ENCODE results near the gene PHKG2.

PHKG2 gene

GRCh38 chr16:30777591-30778297, 29.5 kb downstream of the PHKG2 start:
- H4K20me1 ChIP-seq (ENCODE audit: insufficient read depth, low read length, poor library complexity, severe bottlenecking): no peaks in the 10 kb centered on the region
- H3K9me3 ChIP-seq (ENCODE audit: insufficient read depth, low read depth, low read length): no peaks in the 10 kb centered on the region
- H3K4me1 ChIP-seq (ENCODE audit: insufficient read depth, low read length, poor library complexity, severe bottlenecking): no peaks in the 10 kb centered on the region
- TF ChIP-seq EZH2phosphoT487 (IDR thresholded peaks at IDR 0.05; ENCODE audit: borderline replicate concordance): no peak
- TF ChIP-seq CTCF (conservative IDR thresholded peaks at IDR 0.05; ENCODE audit: low read length): no peak
- H3K4me3 ChIP-seq (ENCODE audit: low read length, poor library complexity, severe bottlenecking): no peak overlapping the region
- no peaks in the 10 kb centered on the region for H3K9me2 ChIP-seq (replicated peaks; ENCODE audit: low read depth, low read length)
- H3K79me2 ChIP-seq (ENCODE audit: insufficient read depth, low read length): no peaks in the 10 kb centered on the region
- H3K36me3 ChIP-seq (ENCODE audit: insufficient read depth, low read length): peaks cover 21% of the 10 kb centered on the region; the same call in 1 of the 2 replicates
- no peak overlapping the region for H2AFZ ChIP-seq (ENCODE audit: low read length)
- H3K27me3 ChIP-seq (ENCODE audit: insufficient read depth, low read length, poor library complexity, severe bottlenecking): no peaks in the 10 kb centered on the region
- H3K9ac ChIP-seq (ENCODE audit: low read depth, low read length, poor library complexity, severe bottlenecking): no peak overlapping the region
- no peaks in the 10 kb centered on the region for H3F3A ChIP-seq (ENCODE audit: low read depth)
- H3K4me2 ChIP-seq (ENCODE audit: low read depth, low read length, poor library complexity, severe bottlenecking): no peak overlapping the region

GRCh38 chr16:30778549-30779244, 30.5 kb downstream of the PHKG2 start:
- Histone ChIP-seq H3K27me3 (ENCODE audit: insufficient read depth, low read length, poor library complexity, severe bottlenecking) (no peaks in the 10 kb centered on the region), H3K79me2 (ENCODE audit: insufficient read depth, low read length) (no peaks in the 10 kb centered on the region), H3K4me2 (ENCODE audit: low read depth, low read length, poor library complexity, severe bottlenecking) (no peak overlapping the region), H4K20me1 (ENCODE audit: insufficient read depth, low read length, poor library complexity, severe bottlenecking) (no peaks in the 10 kb centered on the region), H3F3A (ENCODE audit: low read depth) (no peaks in the 10 kb centered on the region), H3K4me1 (ENCODE audit: insufficient read depth, low read length, poor library complexity, severe bottlenecking) (no peaks in the 10 kb centered on the region), H3K9me3 (ENCODE audit: insufficient read depth, low read depth, low read length) (no peaks in the 10 kb centered on the region), H2AFZ (ENCODE audit: low read length) (no peak overlapping the region), H3K36me3 (ENCODE audit: insufficient read depth, low read length) (peaks cover 23% of the 10 kb centered on the region; the same call in 1 of the 2 replicates), H3K9me2 (replicated peaks; ENCODE audit: low read depth, low read length) (no peaks in the 10 kb centered on the region), H3K9ac (ENCODE audit: low read depth, low read length, poor library complexity, severe bottlenecking) (no peak overlapping the region), H3K4me3 (ENCODE audit: low read length, poor library complexity, severe bottlenecking) (no peak overlapping the region)
- TF ChIP-seq CTCF (conservative IDR thresholded peaks at IDR 0.05; ENCODE audit: low read length) (no peak), EZH2phosphoT487 (IDR thresholded peaks at IDR 0.05; ENCODE audit: borderline replicate concordance) (no peak)

- Histone ChIP-seq H3K9me3 (ENCODE audit: insufficient read depth, low read depth, low read length) (no peaks in the 10 kb centered on the region), H3F3A (ENCODE audit: low read depth) (no peaks in the 10 kb centered on the region), H4K20me1 (ENCODE audit: insufficient read depth, low read length, poor library complexity, severe bottlenecking) (no peaks in the 10 kb centered on the region), H3K36me3 (ENCODE audit: insufficient read depth, low read length) (peaks cover 16% of the 10 kb centered on the region; the same call in 1 of the 2 replicates), H2AFZ (ENCODE audit: low read length) (no peak overlapping the region), H3K4me1 (ENCODE audit: insufficient read depth, low read length, poor library complexity, severe bottlenecking) (no peaks in the 10 kb centered on the region), H3K4me2 (ENCODE audit: low read depth, low read length, poor library complexity, severe bottlenecking) (no peak overlapping the region), H3K4me3 (ENCODE audit: low read length, poor library complexity, severe bottlenecking) (no peak overlapping the region), H3K9ac (ENCODE audit: low read depth, low read length, poor library complexity, severe bottlenecking) (no peak overlapping the region), H3K79me2 (ENCODE audit: insufficient read depth, low read length) (no peaks in the 10 kb centered on the region), H3K9me2 (replicated peaks; ENCODE audit: low read depth, low read length) (no peaks in the 10 kb centered on the region), H3K27me3 (ENCODE audit: insufficient read depth, low read length, poor library complexity, severe bottlenecking) (no peaks in the 10 kb centered on the region)
- TF ChIP-seq CTCF (conservative IDR thresholded peaks at IDR 0.05; ENCODE audit: low read length) (no peak), EZH2phosphoT487 (IDR thresholded peaks at IDR 0.05; ENCODE audit: borderline replicate concordance) (no peak)
Observed at GRCh38 chr16:30779596-30779995, 31.4 kb downstream of the PHKG2 start.
